ENCODE data around the gene CASP3. TPM values are rescaled to one million over a fixed set of nuclear protein-coding genes. Genes with fewer than 3 reads are reported as not detected.

CASP3 gene
- total and polyA plus RNA-seq, 9 of the 15 experiments (the other 6 are each of a cell fraction or from before 2014, with no cell fraction given), result 17.6 to 40.1 (median 31.8) TPM

DNA sequence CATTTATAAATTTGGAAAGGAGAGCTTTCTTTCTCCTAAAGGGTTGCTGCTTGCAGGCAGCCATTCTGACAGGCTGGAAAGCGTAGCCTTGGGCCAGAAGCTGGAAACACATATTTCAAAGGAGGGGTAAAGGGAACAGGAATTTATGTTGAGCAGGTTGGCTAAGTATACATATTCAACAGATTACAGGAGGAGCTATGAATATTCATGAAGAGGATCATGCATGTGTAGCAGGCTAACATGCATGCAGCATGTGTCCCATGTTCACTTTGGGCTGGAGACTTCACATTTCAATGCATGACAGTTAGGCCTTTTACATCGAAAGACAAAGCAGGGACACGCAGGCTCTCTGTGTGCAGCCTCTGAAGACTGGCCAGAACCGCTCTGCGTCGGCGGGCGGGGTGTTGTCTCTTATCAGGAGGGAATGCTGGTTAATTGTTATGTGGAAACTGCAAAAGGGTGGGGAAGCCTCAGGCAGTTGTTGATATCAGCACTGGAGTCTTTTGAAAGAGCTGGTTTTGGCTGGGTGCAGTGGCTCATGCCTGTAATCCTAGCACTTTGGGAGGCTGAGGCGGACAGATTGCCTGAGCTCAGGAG lies 31.5 kb downstream of the CASP3 start:
- no peak overlapping the region for H3K27ac ChIP-seq (ENCODE audit: extremely low read depth, low read depth, low read length)
- intact Hi-C loops (cut with micrococcal nuclease) (no loop called here), in situ Hi-C loops (cut with MboI) (no loop called here)
- H3K4me3 ChIP-seq, result no peak overlapping the region
- ATAC-seq (peak; percentile 65), DNase-seq (ENCODE audit: extremely low read depth in 1 of 4, low spot score in 3 of 4) (peak in 2 of 4 experiments; percentile 17 to 48), FAIRE-seq (no peak)
- no peak overlapping the region for H3K9ac ChIP-seq (ENCODE audit: insufficient read depth in 1 of 2, low read depth in 2 of 2, low read length in 2 of 2)
- ChIA-PET POLR2A (interaction anchor here (0.7 kb wide), 1 partner anchor 280 kb away, joined by 3 read pairs; no protein-coding TSS in a partner anchor), CTCF (ENCODE audit: low intra/inter-chr PET ratio) (no interaction called here)
- H3K36me3 ChIP-seq (ENCODE audit: control insufficient read depth, insufficient read depth, low read length), result no peaks in the 10 kb centered on the region
- BruUV-seq (replicated peaks), result no TSS peak
- no peaks in the 10 kb centered on the region for H4K20me1 ChIP-seq (replicated peaks; ENCODE audit: control insufficient read depth, insufficient read depth, low read length)
- no peaks in the 10 kb centered on the region for H3K27me3 ChIP-seq (ENCODE audit: control insufficient read depth in 2 of 2, insufficient read depth in 2 of 2, low read length in 2 of 2)
- no peak overlapping the region for H3K4me2 ChIP-seq (ENCODE audit: insufficient read depth, low read length)
- WGBS (ENCODE audit: insufficient coverage, low coverage, missing lambda C conversion rate), result 31% methylated on average over 9 of the region's 9 CpGs
- no peaks in the 10 kb centered on the region for H3K79me2 ChIP-seq (ENCODE audit: control insufficient read depth, insufficient read depth, low read length)
- H3K9me3 ChIP-seq (replicated peaks; ENCODE audit: control insufficient read depth, insufficient read depth, low read depth, low read length), result peaks cover 12% of the 10 kb centered on the region
- no peaks in the 10 kb centered on the region for H3K9me1 ChIP-seq (ENCODE audit: control insufficient read depth, insufficient read depth, low read length)
- H2AFZ ChIP-seq (ENCODE audit: low read depth, low read length), result no peak overlapping the region
- no peaks in the 10 kb centered on the region; a peak in 1 of 5 replicates for H3K4me1 ChIP-seq (replicated peaks in 1 of 2; ENCODE audit: control insufficient read depth in 2 of 2, insufficient read depth in 2 of 2, low read length in 2 of 2)
- TF ChIP-seq NELFE (IDR thresholded peaks at IDR 0.05; ENCODE audit: insufficient read depth, insufficient read length), result no peak
- TF ChIP-seq, protein P1, sequence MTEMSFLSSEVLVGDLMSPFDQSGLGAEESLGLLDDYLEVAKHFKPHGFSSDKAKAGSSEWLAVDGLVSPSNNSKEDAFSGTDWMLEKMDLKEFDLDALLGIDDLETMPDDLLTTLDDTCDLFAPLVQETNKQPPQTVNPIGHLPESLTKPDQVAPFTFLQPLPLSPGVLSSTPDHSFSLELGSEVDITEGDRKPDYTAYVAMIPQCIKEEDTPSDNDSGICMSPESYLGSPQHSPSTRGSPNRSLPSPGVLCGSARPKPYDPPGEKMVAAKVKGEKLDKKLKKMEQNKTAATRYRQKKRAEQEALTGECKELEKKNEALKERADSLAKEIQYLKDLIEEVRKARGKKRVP (CRISPR knock-in tag; IDR thresholded peaks at IDR 0.05), result no peak
- TF ChIP-seq MAZ (CRISPR knock-in tag; conservative IDR thresholded peaks at IDR 0.05 in 1 of 2, IDR thresholded peaks at IDR 0.05 in 1 of 2), result no peak
- TF ChIP-seq BCOR (IDR thresholded peaks at IDR 0.05), result no peak
- TF ChIP-seq ZBTB1 (CRISPR knock-in tag; IDR thresholded peaks at IDR 0.05; ENCODE audit: borderline replicate concordance, low read depth), result no peak
- no peak for TF ChIP-seq CREM (IDR thresholded peaks at IDR 0.05; ENCODE audit: low read depth)
- TF ChIP-seq, protein P2, sequence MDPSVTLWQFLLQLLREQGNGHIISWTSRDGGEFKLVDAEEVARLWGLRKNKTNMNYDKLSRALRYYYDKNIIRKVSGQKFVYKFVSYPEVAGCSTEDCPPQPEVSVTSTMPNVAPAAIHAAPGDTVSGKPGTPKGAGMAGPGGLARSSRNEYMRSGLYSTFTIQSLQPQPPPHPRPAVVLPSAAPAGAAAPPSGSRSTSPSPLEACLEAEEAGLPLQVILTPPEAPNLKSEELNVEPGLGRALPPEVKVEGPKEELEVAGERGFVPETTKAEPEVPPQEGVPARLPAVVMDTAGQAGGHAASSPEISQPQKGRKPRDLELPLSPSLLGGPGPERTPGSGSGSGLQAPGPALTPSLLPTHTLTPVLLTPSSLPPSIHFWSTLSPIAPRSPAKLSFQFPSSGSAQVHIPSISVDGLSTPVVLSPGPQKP (CRISPR knock-in tag; IDR thresholded peaks at IDR 0.05), result no peak
- TF ChIP-seq PHF20 (IDR thresholded peaks at IDR 0.05; ENCODE audit: partially characterized antibody), result no peak
- TF ChIP-seq, protein P3, sequence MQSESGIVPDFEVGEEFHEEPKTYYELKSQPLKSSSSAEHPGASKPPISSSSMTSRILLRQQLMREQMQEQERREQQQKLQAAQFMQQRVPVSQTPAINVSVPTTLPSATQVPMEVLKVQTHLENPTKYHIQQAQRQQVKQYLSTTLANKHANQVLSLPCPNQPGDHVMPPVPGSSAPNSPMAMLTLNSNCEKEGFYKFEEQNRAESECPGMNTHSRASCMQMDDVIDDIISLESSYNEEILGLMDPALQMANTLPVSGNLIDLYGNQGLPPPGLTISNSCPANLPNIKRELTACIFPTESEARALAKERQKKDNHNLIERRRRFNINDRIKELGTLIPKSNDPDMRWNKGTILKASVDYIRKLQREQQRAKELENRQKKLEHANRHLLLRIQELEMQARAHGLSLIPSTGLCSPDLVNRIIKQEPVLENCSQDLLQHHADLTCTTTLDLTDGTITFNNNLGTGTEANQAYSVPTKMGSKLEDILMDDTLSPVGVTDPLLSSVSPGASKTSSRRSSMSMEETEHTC (IDR thresholded peaks at IDR 0.05), result no peak
- no peak for TF ChIP-seq ESRRB (CRISPR knock-in tag; IDR thresholded peaks at IDR 0.05; ENCODE audit: borderline replicate concordance)
- no peak for TF ChIP-seq SMARCA4 (IDR thresholded peaks at IDR 0.05)
- TF ChIP-seq SPI1 (IDR thresholded peaks at IDR 0.05; ENCODE audit: borderline replicate concordance, low read depth, low read length), result no peak
- TF ChIP-seq ZNF436 (CRISPR knock-in tag; IDR thresholded peaks at IDR 0.05), result no peak
- TF ChIP-seq ZNF778 (CRISPR knock-in tag; IDR thresholded peaks at IDR 0.05), result no peak
- no peak for TF ChIP-seq ZNF764 (CRISPR knock-in tag; IDR thresholded peaks at IDR 0.05; ENCODE audit: low read depth)
- peak; percentile 32; the same call in 1 of the 2 replicates for TF ChIP-seq TCF3 (CRISPR knock-in tag; IDR thresholded peaks at IDR 0.05)
- no peak for TF ChIP-seq XRCC4 (IDR thresholded peaks at IDR 0.05; ENCODE audit: extremely low read depth, insufficient read depth, insufficient read length)
- TF ChIP-seq, protein P4, sequence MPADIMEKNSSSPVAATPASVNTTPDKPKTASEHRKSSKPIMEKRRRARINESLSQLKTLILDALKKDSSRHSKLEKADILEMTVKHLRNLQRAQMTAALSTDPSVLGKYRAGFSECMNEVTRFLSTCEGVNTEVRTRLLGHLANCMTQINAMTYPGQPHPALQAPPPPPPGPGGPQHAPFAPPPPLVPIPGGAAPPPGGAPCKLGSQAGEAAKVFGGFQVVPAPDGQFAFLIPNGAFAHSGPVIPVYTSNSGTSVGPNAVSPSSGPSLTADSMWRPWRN (IDR thresholded peaks at IDR 0.05; ENCODE audit: low read depth), result no peak
- 0 out of 2 replicates have a peak, but pooled peaks have one; percentile 20 for TF ChIP-seq KLF16 (IDR thresholded peaks at IDR 0.05)
- TF ChIP-seq EHMT2 (IDR thresholded peaks at IDR 0.05), result no peak
- TF ChIP-seq RCOR1 (IDR thresholded peaks at IDR 0.05; ENCODE audit: borderline replicate concordance in 1 of 2, low read depth in 2 of 2, low read length in 2 of 2), result no peak
